ENCODE data around the gene TMEM271.
"Not testable (repeated sequence)": the region's sequence is repeated elsewhere in the genome, so short reads cannot be mapped to it uniquely, and the experiment has no call there.

Gene TMEM271

DNA sequence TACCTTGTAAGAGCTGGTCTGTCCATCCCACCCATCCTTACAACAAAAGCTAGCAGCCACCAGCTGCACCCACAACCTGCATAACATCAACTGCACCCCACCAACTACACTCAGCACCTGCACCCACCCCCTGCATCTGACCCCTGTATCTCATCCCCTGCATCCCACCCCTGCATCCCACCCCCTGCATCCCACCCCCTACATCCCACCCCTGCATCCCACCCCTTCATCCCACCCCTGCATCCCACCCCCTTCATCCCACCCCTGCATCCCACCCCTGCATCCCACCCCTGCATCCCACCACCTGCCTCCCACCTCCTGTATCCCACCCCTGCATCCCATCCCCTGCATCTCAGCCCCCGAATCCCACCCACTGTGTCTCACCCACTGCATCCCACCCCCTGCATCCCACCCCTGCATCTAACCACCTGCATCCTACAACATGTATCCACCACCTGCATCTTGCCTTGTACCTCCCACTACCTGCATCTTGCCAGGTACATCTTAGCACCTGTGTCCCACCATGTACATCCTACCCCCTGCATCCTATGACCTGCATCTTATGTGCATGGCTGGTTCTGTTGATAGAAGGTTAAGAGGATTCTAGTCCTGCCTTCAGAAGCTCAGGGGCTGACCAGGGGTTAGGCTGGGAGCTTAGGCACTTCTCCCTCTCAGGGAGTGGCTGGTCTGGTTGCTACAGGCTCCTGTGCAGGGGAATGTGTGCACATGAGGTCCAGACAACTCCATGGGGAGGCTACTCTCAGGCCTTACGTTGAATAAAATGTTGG lies 9.4 kb downstream of the TMEM271 start:
- DNase-seq, result no peak
- Mint-ChIP-seq H3K9me3 (peaks cover 41% of the 10 kb centered on the region), H3K4me3 (no peak overlapping the region), H3K36me3 (no peaks in the 10 kb centered on the region), H3K27ac (no peak overlapping the region), H3K4me1 (no peaks in the 10 kb centered on the region), H3K27me3 (peaks cover 5% of the 10 kb centered on the region)
- CTCF ChIA-PET, result interaction anchor here (0.6 kb wide), 1 partner anchor 37 kb away, joined by 3 read pairs; no protein-coding TSS in a partner anchor

DNA sequence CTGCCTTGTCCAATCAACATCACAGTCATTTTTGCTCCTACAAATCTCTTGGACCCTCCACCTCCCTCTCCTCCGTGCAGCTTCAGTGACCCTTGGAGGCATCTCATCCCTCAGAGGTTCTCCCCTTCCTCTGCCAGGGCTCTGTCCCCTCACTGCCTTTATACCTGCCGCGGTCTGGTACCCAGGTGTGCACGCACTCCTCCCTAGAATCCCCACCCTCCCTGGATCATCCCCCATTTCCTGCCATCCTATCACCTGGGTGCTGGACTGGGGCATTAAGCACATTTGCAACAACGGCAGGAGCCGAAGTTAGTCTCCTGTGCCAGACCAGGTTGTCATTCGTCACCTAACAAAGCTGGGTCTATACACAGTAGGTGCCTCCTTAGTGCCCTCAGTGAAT lies 10.1 kb downstream of the TMEM271 start:
- Mint-ChIP-seq H3K27me3 (peaks cover 1% of the 10 kb centered on the region), H3K4me3 (no peak overlapping the region)

DNA sequence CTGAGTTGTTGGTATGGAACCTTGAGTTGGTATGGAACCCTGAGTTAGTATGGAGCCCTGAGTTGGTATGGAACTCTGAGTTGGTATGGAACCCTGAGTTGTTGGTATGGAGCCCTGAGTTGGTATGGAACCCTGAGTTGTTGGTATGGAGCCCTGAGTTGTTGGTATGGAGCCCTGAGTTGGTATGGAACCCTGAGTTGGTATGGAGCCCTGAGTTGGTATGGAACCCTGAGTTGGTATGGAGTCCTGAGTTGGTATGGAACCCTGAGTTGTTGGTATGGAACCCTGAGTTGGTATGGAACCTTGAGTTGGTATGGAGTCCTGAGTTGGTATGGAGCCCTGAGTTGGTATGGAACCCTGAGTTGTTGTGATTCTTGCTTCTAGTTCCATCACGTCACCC lies 10.5 kb downstream of the TMEM271 start:
- H3K27ac Mint-ChIP-seq, H3K4me3 Mint-ChIP-seq, CTCF ChIA-PET, DNase-seq, H3K36me3 Mint-ChIP-seq, H3K27me3 Mint-ChIP-seq, H3K4me1 Mint-ChIP-seq: not testable (repeated sequence)
- peaks cover 43% of the 10 kb centered on the region for H3K9me3 Mint-ChIP-seq

More for the DNA sequence above, 10.1 kb downstream of the TMEM271 start:
- Mint-ChIP-seq H3K9me3 (peaks cover 43% of the 10 kb centered on the region), H3K27ac (no peak overlapping the region), H3K36me3 (no peaks in the 10 kb centered on the region), H3K4me1 (no peaks in the 10 kb centered on the region)
- CTCF ChIA-PET, result interaction anchor here (0.6 kb wide), 1 partner anchor 37 kb away, joined by 3 read pairs; no protein-coding TSS in a partner anchor
- DNase-seq, result no peak

DNA sequence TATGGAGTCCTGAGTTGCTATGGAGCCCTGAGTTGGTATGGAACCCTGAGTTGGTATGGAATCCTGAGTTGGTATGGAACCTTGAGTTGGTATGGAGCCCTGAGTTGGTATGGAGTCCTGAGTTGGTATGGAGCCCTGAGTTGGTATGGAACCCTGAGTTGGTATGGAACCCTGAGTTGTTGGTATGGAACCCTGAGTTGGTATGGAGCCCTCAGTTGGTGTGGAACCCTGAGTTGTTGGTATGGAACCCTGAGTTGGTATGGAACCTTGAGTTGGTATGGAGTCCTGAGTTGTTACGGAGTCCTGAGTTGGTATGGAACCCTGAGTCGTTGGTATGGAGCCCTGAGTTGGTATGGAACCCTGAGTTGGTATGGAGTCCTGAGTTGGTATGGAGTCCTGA lies 13.6 kb downstream of the TMEM271 start:
- H3K27ac Mint-ChIP-seq, H3K36me3 Mint-ChIP-seq, H3K4me3 Mint-ChIP-seq, H3K4me1 Mint-ChIP-seq, DNase-seq, CTCF ChIA-PET, H3K27me3 Mint-ChIP-seq: not testable (repeated sequence)
- H3K9me3 Mint-ChIP-seq, result peaks cover 50% of the 10 kb centered on the region

DNA sequence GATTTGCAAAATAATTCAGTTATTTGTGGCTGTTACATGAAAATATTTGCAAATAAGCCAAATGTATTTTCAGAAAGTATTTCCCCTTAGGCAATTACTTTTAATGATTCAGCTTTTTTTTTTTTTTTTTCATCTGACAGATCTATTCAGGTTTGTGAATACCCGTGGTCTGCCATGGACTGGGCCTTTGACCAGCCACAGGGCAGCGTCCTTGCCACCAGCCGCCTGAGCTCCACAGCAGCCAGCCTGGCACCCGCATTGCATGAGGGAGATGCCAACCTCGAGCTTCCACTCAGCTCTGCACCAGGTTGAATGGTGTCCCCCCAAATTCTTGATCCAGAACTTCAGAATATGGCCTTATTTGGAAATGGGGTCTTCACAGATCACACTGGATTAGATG lies 14.7 kb downstream of the TMEM271 start:
- Mint-ChIP-seq H3K27ac (no peak overlapping the region), H3K27me3 (no peaks in the 10 kb centered on the region), H3K4me3 (no peak overlapping the region), H3K36me3 (no peaks in the 10 kb centered on the region), H3K4me1 (no peaks in the 10 kb centered on the region), H3K9me3 (peaks cover 53% of the 10 kb centered on the region)
- CTCF ChIA-PET, result no interaction called here
- DNase-seq, result no peak

DNA sequence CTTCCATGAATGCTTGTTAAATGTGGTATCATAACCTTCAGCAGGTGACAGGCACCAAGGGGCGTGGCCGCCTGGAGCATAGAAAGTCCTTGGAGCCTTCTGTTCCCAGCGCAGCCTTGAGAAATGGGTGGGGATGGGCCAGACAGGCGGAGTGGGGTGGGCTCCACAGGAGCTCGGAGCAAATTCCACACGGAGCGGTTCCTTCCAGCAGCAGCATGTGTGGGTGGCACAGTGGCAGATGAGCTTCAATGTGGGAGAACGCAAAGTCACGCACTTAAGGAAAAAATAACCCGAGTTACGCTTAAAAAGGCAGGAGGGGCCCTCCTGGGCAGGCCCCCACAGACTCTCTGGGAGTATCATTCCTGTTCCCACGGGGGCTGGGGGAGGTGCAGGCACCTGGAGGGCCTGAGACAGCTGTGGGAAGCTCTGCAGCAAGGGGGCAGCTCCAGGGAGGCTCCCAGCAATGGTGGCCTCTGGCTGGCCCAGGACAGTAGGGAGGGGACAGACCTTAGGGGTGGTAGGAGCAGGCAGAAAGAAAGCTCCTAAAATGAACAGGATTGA lies 15.3 kb downstream of the TMEM271 start:
- Mint-ChIP-seq H3K4me1 (no peaks in the 10 kb centered on the region), H3K36me3 (no peaks in the 10 kb centered on the region), H3K27me3 (no peaks in the 10 kb centered on the region), H3K9me3 (peaks cover 48% of the 10 kb centered on the region), H3K4me3 (no peak overlapping the region), H3K27ac (no peak overlapping the region)
- CTCF ChIA-PET, result no interaction called here
- DNase-seq, result no peak

DNA sequence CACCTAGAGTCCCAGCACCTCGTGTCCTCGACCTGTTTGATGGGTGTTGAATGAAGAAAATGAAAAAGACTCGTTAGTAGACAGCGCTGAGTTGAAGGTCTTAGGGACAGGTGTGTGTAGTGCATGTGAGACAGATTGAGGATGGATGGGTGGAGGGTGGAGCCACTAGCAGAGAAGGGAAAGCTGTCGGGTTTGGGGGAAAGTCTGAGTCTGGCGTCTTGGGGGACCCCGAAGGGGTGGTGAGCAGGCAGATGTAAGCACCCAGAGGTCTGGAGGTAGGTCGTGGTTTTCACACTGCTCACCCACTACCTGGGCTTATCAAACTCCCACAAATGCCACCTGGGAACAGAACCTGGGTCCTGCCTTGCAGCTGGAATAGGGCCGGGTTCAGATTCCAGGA lies 16.0 kb downstream of the TMEM271 start:
- H3K4me1 Mint-ChIP-seq, result no peaks in the 10 kb centered on the region
- H3K4me3 Mint-ChIP-seq, result no peak overlapping the region
- H3K9me3 Mint-ChIP-seq, result peaks cover 41% of the 10 kb centered on the region
- CTCF ChIA-PET, result no interaction called here
- H3K27ac Mint-ChIP-seq, result no peak overlapping the region
- no peak for DNase-seq
- no peaks in the 10 kb centered on the region for H3K36me3 Mint-ChIP-seq
- no peaks in the 10 kb centered on the region for H3K27me3 Mint-ChIP-seq

DNA sequence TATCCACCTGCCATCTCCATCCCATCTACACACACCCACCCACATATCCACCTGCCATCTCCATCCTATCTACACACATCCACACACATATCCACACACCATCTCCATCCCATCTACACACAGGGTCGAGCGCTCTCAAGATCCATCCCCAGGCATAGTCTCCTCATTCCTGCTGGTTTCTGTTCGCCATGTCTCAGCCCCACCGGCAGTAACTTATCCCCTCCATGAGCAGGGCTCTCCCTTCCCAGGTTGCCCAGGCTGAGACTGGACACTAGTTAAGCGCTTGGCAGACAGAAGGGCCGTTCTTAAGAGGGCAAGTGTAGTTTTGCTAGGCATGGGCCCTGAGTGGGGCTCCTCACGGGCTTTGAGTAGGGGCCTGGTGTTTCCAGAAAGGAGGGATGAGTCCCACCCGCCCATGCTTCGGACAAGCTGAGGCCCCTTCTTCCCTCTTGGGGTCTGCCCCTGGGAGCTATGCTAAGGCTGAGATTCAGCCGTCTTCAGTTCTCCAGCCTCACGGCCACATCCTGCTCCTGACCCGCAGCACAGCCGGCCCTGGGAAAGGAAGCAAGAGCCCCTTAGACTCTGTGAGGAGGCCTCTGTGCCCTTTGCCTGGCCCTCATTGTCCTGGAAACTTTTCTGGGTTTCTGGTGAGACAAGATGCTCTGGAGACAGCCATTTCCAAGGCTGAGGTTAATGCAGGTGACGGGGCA lies 20.4 kb downstream of the TMEM271 start:
- H3K27me3 Mint-ChIP-seq, result no peaks in the 10 kb centered on the region
- no peak overlapping the region for H3K4me3 Mint-ChIP-seq
- no peaks in the 10 kb centered on the region for H3K4me1 Mint-ChIP-seq
- no peak overlapping the region for H3K27ac Mint-ChIP-seq
- DNase-seq, result no peak
- peaks cover 25% of the 10 kb centered on the region for H3K9me3 Mint-ChIP-seq
- CTCF ChIA-PET, result no interaction called here
- H3K36me3 Mint-ChIP-seq, result no peaks in the 10 kb centered on the region

DNA sequence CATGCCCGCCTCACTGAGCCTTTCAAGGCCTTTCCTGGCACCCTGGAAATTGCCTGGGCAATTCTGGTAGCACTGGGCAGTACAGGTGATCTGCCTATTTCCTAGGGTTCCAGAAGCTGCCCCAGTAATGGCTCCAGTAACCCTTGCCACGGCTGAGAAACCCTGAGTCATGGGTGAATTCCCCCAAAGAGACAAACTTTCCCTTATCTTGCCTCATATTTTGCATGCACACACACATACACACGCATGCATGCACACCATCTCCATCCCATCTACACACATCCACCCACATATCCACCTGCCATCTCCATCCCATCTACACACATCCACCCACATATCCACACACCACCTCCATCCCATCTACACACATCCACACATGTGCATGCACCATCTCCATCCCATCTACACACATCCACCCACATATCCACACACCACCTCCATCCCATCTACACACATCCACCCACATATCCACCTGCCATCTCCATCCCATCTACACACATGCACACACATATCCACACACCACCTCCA lies 21.2 kb downstream of the TMEM271 start:
- H3K9me3 Mint-ChIP-seq, result peaks cover 22% of the 10 kb centered on the region
- H3K4me3 Mint-ChIP-seq, H3K27ac Mint-ChIP-seq, H3K27me3 Mint-ChIP-seq, DNase-seq, CTCF ChIA-PET, H3K36me3 Mint-ChIP-seq, H3K4me1 Mint-ChIP-seq: not testable (repeated sequence)

DNA sequence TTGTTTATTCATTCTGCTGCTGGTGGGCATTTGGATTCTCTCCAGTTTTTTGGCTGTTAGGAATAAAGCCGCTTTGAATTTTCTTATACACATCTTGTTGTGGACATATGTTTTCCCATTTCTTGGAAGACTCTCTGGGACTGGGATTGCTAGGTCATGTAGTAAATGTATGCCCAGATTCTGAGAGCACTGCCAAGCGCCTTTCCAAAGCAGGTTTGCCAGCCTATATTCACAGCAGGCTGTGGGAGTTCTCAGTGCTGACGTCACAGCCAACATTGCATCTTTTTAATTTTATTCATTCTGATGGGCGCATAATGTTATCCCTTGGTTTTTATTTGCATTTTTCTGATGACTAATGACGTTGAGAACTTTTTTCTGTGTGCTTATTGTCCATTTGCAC lies 24.1 kb downstream of the TMEM271 start:
- DNase-seq, result no peak
- Mint-ChIP-seq H3K36me3 (no peaks in the 10 kb centered on the region), H3K27ac (no peak overlapping the region), H3K4me3 (no peak overlapping the region), H3K4me1 (no peaks in the 10 kb centered on the region), H3K9me3 (peaks cover 22% of the 10 kb centered on the region), H3K27me3 (no peaks in the 10 kb centered on the region)
- CTCF ChIA-PET, result no interaction called here

DNA sequence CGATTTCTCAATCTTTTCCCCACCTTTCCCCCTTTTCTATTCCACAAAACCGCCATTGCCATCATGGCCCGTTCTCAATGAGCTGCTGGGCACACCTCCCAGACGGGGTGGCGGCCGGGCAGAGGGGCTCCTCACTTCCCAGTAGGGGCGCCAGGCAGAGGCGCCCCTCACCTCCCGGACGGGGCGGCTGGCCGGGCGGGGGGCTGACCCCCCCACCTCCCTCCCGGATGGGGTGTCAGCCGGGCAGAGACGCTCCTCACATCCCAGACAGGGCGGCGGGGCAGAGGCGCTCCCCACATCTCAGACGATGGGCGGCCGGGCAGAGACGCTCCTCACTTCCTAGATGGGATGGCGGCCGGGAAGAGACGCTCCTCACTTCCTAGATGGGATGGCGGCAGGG lies 25.8 kb downstream of the TMEM271 start:
- H3K4me3 Mint-ChIP-seq, DNase-seq, H3K4me1 Mint-ChIP-seq, H3K27ac Mint-ChIP-seq, CTCF ChIA-PET, H3K27me3 Mint-ChIP-seq, H3K36me3 Mint-ChIP-seq: not testable (repeated sequence)
- peaks cover 27% of the 10 kb centered on the region for H3K9me3 Mint-ChIP-seq

DNA sequence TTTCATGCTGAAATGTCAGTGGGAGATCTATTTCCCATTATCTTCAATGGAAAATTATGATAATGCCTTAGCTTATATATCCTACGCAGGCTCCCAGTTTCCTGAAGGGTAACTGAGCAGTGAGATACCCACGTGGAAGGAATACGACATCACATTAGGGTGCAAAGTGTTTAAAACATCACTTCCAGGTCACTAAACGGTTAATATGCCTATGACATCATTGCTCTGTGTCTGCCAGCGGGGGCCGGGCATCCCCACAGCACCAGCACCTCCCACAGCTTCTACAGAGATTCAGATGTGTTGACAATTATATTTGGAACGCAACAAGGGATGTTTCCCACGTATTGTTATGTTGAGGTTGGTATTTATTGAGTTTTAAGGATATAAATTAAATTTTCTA lies 27.1 kb downstream of the TMEM271 start:
- CTCF ChIA-PET, result no interaction called here
- Mint-ChIP-seq H3K4me1 (no peaks in the 10 kb centered on the region), H3K4me3 (no peak overlapping the region), H3K27ac (no peak overlapping the region), H3K36me3 (no peaks in the 10 kb centered on the region), H3K9me3 (peaks cover 31% of the 10 kb centered on the region), H3K27me3 (no peaks in the 10 kb centered on the region)
- DNase-seq, result no peak

DNA sequence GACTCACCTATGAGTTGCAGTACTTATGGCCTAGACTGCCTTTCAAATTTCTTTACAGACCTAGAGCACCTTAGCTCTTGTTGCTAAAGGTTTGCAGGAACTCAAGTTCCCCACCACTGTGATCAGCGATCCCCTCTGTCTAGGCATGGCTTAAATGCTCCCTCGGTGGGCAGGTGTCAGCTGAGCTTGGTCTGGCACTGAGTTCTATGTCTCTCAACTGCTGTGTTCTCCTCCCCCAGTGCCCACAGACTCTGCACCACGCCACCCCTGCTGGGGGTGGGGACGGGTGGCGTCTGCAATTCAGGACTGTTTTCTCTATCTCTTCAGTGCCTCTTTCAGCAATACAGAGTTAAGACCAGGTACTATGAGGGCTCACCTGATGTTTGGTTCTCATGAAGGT lies 30.5 kb downstream of the TMEM271 start:
- H3K4me1 Mint-ChIP-seq, result no peaks in the 10 kb centered on the region
- CTCF ChIA-PET, result no interaction called here
- no peaks in the 10 kb centered on the region for H3K36me3 Mint-ChIP-seq
- H3K27me3 Mint-ChIP-seq, result no peaks in the 10 kb centered on the region
- H3K4me3 Mint-ChIP-seq, result no peak overlapping the region
- no peak for DNase-seq
- no peak overlapping the region for H3K27ac Mint-ChIP-seq
- H3K9me3 Mint-ChIP-seq, result peaks cover 21% of the 10 kb centered on the region

DNA sequence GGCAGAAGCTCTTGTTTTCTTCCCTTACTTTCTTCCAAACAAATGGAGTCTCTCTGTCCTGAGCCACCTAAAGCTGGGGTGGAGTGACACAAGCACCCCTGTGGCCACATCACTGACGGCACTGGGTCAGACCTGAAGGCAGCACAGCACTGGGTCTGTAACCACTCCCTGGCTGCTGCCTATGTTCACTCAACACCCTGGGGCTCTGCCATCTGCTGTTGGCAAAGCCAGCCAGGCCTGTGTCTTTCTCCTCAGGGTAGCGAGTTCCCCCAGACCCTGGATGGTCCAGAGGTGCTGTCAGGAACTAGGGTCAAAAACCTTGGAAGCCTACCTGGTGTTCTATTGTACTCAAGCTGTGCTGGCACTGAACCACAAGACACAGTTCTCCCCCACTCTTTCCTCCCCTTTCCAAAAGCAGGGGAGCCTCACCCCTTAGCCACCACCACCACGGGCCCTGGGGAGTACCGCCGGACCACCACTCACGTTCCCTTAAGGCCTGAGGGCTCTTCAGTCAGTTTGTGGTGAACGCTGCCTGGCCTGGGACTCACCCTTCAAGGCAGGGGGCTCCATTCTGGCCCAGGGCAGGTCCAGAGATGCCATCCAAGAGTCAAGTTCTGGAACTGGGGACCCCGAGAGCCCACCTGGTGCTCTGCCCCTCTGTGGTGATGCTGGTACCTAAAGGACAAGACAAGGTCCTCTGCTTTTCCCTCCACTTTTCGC lies 31.5 kb downstream of the TMEM271 start:
- no peak overlapping the region for H3K27ac Mint-ChIP-seq
- no peak overlapping the region for H3K4me3 Mint-ChIP-seq
- H3K36me3 Mint-ChIP-seq, result no peaks in the 10 kb centered on the region
- DNase-seq, result no peak
- H3K27me3 Mint-ChIP-seq, result no peaks in the 10 kb centered on the region
- peaks cover 22% of the 10 kb centered on the region for H3K9me3 Mint-ChIP-seq
- CTCF ChIA-PET, result no interaction called here
- no peaks in the 10 kb centered on the region for H3K4me1 Mint-ChIP-seq
